Limb (tissue), 2 donors: ENCODE measurements around the gene CYP4A11.
"Not testable (repeated sequence)": the region's sequence is repeated elsewhere in the genome, so short reads cannot be mapped to it uniquely, and the experiment has no call there.

Experiments
- DNase-seq, 2 donors: peaks; one replicate each; pipeline ENCODE4 v3.0.0-alpha.2; 2016; ENCODE audit errors: extremely low spot score in 2 of 2

The CYP4A11 gene

GRCh38 chr1:46910790-46911189 is 30.5 kb downstream of the CYP4A11 start:
- DNase-seq, result no peak

GRCh38 chr1:46903481-46903880 is 37.8 kb downstream of the CYP4A11 start:
- no peak for DNase-seq

DNA sequence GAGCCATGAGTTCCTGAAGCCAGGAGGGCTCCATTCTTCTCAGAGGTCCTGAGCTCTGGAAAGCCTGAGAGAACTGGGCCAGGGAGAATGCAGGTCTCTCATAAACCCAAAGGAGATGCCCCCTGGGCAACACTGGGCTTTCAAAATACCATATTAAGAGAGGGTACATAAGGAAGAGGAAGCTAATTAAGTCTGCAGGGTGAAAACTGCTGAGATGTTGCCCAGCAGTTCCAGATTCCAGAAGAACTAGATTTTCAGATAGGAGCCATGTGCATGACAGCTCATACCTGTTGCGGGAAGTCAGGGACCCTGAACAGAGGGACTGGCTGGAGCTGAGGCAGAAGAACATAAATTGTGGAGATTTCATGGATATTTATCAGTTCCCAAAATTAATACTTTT is 40.9 kb downstream of the CYP4A11 start:
- DNase-seq, result no peak

- not testable (repeated sequence) for DNase-seq
Measured at GRCh38 chr1:46881656-46882055, 59.6 kb downstream of the CYP4A11 start.
